HepG2 (cell line): Measurements from ENCODE around the gene ZNF223. TPM values are rescaled to one million over a fixed set of nuclear protein-coding genes. Genes with fewer than 3 reads are reported as not detected.

Source experiments
- FIP1L1 ChIP-seq: fragments of 200-400 bp; formaldehyde crosslinking; IDR thresholded peaks from 2 replicates; pipeline ENCODE4 v1.6.1; 2018; ENCODE audit warnings: low read depth, mild to moderate bottlenecking, low read length, moderate library complexity, borderline replicate concordance; ENCODE audit not compliant: insufficient read depth
- MAZ ChIP-seq, 2 experiments: sonication (generic) in 1 of 2; formaldehyde crosslinking in 1 of 2; IDR thresholded peaks; 2 replicates each; pipeline versions ENCODE4 v1.5.0 to v1.6.1; 2012 to 2020; ENCODE audit warnings: low read depth in 2 of 2, mild to moderate bottlenecking in 2 of 2, borderline replicate concordance in 1 of 2, improper control_type of control experiment in 1 of 2, low read length in 1 of 2, missing genetic modification reagents in 1 of 2, moderate library complexity in 1 of 2
- NFIC ChIP-seq: IDR thresholded peaks from 2 replicates; pipeline ENCODE4 v1.6.1; 2012; ENCODE audit warnings: mild to moderate bottlenecking, low read length, inconsistent platforms
- NONO ChIP-seq, 2 experiments: fragments of 450-650 bp in 1 of 2; sonication (generic) in 1 of 2; formaldehyde crosslinking in 1 of 2; IDR thresholded peaks in 1 of 2; conservative IDR thresholded peaks in 1 of 2; 2 replicates each; pipeline versions ENCODE4 v1.6.1 to v1.8.0; 2017 to 2022; ENCODE audit warnings: mild to moderate bottlenecking in 1 of 2, missing genetic modification reagents in 1 of 2, moderate library complexity in 1 of 2
- SPEN ChIP-seq: sonication (generic); formaldehyde crosslinking; IDR thresholded peaks from 2 replicates; pipeline ENCODE4 v1.5.1; 2020; ENCODE audit warnings: low read depth, mild to moderate bottlenecking, missing genetic modification reagents
- polyA plus RNA-seq, 8 experiments: library from polyadenylated mRNA; depleted of rRNA in 3 of 8; stranded (reverse) in 7 of 8; unstranded in 1 of 8; fragments of >200 nt; fragmentation: Illumina TruSeq in 4 of 8; extraction: Trizol in 4 of 8; gene quantifications; 2 replicates each; pipeline versions ENCODE4 v1.2.1 to v1.2.3, GENCODE V29; 2011 to 2016; ENCODE audit warnings: low read depth in 4 of 8, missing spikeins in 1 of 8, mixed read lengths in 1 of 8; ENCODE audit not compliant: insufficient read depth in 1 of 8
- total RNA-seq, 5 experiments: library from RNA; depleted of rRNA; stranded (reverse); fragments of >200 nt; fragmentation: Illumina TruSeq; extraction: Trizol; gene quantifications; 2 replicates each; pipeline ENCODE4 v1.2.3, GENCODE V29; 2016; ENCODE audit warnings: low read depth in 1 of 5
- TF ChIP-seq, protein P1 (sequence below), 2 experiments: sonication (generic) in 1 of 2; formaldehyde crosslinking in 1 of 2; IDR thresholded peaks; 2 replicates each; pipeline versions ENCODE4 v1.6.1 to v1.9.0; 2014 to 2022; ENCODE audit warnings: antibody characterized with exemption in 1 of 2, borderline replicate concordance in 1 of 2, inconsistent platforms in 1 of 2, low read depth in 1 of 2, missing genetic modification reagents in 1 of 2

ZNF223 gene
- total and polyA plus RNA-seq, 2 of the 13 experiments (the other 11 are each of a cell fraction or from before 2014, with no cell fraction given) = 2.0 to 4.8 TPM

GRCh38 chr19:44002566-44003460 lies 49.0 kb upstream of the ZNF223 start, which contains the start of gene ZNF230 (continued):
- TF ChIP-seq, protein P1, sequence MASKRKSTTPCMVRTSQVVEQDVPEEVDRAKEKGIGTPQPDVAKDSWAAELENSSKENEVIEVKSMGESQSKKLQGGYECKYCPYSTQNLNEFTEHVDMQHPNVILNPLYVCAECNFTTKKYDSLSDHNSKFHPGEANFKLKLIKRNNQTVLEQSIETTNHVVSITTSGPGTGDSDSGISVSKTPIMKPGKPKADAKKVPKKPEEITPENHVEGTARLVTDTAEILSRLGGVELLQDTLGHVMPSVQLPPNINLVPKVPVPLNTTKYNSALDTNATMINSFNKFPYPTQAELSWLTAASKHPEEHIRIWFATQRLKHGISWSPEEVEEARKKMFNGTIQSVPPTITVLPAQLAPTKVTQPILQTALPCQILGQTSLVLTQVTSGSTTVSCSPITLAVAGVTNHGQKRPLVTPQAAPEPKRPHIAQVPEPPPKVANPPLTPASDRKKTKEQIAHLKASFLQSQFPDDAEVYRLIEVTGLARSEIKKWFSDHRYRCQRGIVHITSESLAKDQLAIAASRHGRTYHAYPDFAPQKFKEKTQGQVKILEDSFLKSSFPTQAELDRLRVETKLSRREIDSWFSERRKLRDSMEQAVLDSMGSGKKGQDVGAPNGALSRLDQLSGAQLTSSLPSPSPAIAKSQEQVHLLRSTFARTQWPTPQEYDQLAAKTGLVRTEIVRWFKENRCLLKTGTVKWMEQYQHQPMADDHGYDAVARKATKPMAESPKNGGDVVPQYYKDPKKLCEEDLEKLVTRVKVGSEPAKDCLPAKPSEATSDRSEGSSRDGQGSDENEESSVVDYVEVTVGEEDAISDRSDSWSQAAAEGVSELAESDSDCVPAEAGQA (IDR thresholded peaks at IDR 0.05; ENCODE audit: low read depth) = peak; percentile 84; the same call in 1 of the 2 replicates
- TF ChIP-seq, protein P1 (CRISPR knock-in tag; IDR thresholded peaks at IDR 0.05; ENCODE audit: borderline replicate concordance) = no peak
- TF ChIP-seq NONO (IDR thresholded peaks at IDR 0.05) (no peak), NONO (CRISPR knock-in tag; conservative IDR thresholded peaks at IDR 0.05) (no peak), FIP1L1 (no peak), SPEN (CRISPR knock-in tag) (peak; percentile 94), MAZ (IDR thresholded peaks at IDR 0.05; ENCODE audit: borderline replicate concordance, low read depth, low read length) (no peak), MAZ (CRISPR knock-in tag; IDR thresholded peaks at IDR 0.05; ENCODE audit: low read depth) (no peak), NFIC (0 out of 2 replicates have a peak, but pooled peaks have one; percentile 44)
